HepG2 (cell line): ENCODE measurements around the gene RTEL1. TPM values are rescaled to one million over a fixed set of nuclear protein-coding genes. Genes with fewer than 3 reads are reported as not detected.

Source experiments
- ATAC-seq: fragments of 200-7000 bp; cut with Tn5 transposase; 3 replicates; pipeline ENCODE4 v1.9.1; 2020; ENCODE audit warnings: mild to moderate bottlenecking, moderate library complexity
- BruUV-seq: library from RNA; stranded (reverse); fragments of 400-500 nt; replicated peaks from 2 replicates; lab custom pipeline; 2021; lab: Mats Ljungman, UMichigan
- CTCF ChIA-PET: fragments of 300-600 bp; formaldehyde crosslinking; extraction: SDS; loops from one replicate; lab custom pipeline; 2021; ENCODE audit warnings: low total read pairs, inconsistent platforms, low intra/inter-chr PET ratio; lab: Yijun Ruan, JAX
- POLR2A ChIA-PET: fragments of 350-600 bp; sonication (Branson Sonifier 250); formaldehyde crosslinking; loops from one replicate; lab custom pipeline; 2020; ENCODE audit warnings: antibody characterized with exemption, inconsistent platforms; lab: Yijun Ruan, JAX
- DNase-seq: peaks from one replicate; pipeline ENCODE4 v3.0.0-alpha.2; 2015; ENCODE audit warnings: low spot score
- FAIRE-seq: peaks from 3 replicates; lab custom pipeline; 2011; peaks lifted over from hg19 to GRCh38; lab: Jason Lieb, UNC
- H2AFZ ChIP-seq: one replicate; pipeline ENCODE4 v1.6.1; 2011; ENCODE audit warnings: low read length, inconsistent platforms
- H3K27ac ChIP-seq: fragments of 300-600 bp; 3 replicates; pipeline ENCODE4 v1.8.0; 2011; ENCODE audit warnings: mixed run types, mild to moderate bottlenecking, mixed read lengths, low read length, inconsistent platforms; ENCODE audit not compliant: insufficient read depth; ENCODE audit errors: extremely low read length
- H3K27me3 ChIP-seq, 2 experiments: fragments of 200-600 bp in 1 of 2; 2 replicates in 1 of 2; 3 replicates in 1 of 2; pipeline versions ENCODE4 v1.6.0 to v1.8.0; 2011; ENCODE audit warnings: low read length in 2 of 2, mild to moderate bottlenecking in 2 of 2, moderate library complexity in 2 of 2, inconsistent platforms in 1 of 2; ENCODE audit not compliant: insufficient read depth in 2 of 2, control insufficient read depth in 1 of 2
- H3K36me3 ChIP-seq, 2 experiments: fragments of 200-600 bp in 1 of 2; replicated peaks in 1 of 2; 2 replicates in 1 of 2; 3 replicates in 1 of 2; pipeline versions ENCODE4 v1.5.1 to v1.8.0; 2011; ENCODE audit warnings: low read length in 2 of 2, inconsistent platforms in 1 of 2; ENCODE audit not compliant: insufficient read depth in 2 of 2, control insufficient read depth in 1 of 2
- H3K4me1 ChIP-seq: 2 replicates; pipeline ENCODE4 v1.5.1; 2012; ENCODE audit warnings: low read length, inconsistent platforms; ENCODE audit not compliant: insufficient read depth
- H3K4me2 ChIP-seq: 2 replicates; pipeline ENCODE4 v1.6.0; 2011; ENCODE audit warnings: low read depth, low read length, inconsistent platforms
- H3K4me3 ChIP-seq, 3 experiments: fragments of 200-600 bp in 1 of 3; sonication (generic), shearing (Covaris generic) in 1 of 3; replicated peaks in 1 of 3; 2 replicates each; pipeline ENCODE4 v1.5.1; 2011 to 2016; ENCODE audit warnings: low read length in 3 of 3, inconsistent platforms in 2 of 3, low read depth in 2 of 3, mild to moderate bottlenecking in 2 of 3, control low read depth in 1 of 3, mixed read lengths in 1 of 3; ENCODE audit not compliant: insufficient read depth in 1 of 3
- H3K79me2 ChIP-seq: one replicate; pipeline ENCODE4 v1.6.1; 2011; ENCODE audit warnings: low read length, inconsistent platforms; ENCODE audit not compliant: insufficient read depth
- H3K9ac ChIP-seq: 2 replicates; pipeline ENCODE4 v1.6.0; 2011; ENCODE audit warnings: mild to moderate bottlenecking, low read depth, low read length, inconsistent platforms; ENCODE audit not compliant: insufficient read depth
- H3K9me3 ChIP-seq: 2 replicates; pipeline ENCODE4 v1.5.1; 2012; ENCODE audit warnings: mild to moderate bottlenecking, low read length
- H4K20me1 ChIP-seq: 2 replicates; pipeline ENCODE4 v1.6.0; 2011; ENCODE audit warnings: inconsistent platforms, mild to moderate bottlenecking, low read length, moderate library complexity; ENCODE audit not compliant: insufficient read depth
- CENPBD1 ChIP-seq: sonication (generic); formaldehyde crosslinking; IDR thresholded peaks from 2 replicates; pipeline ENCODE4 v1.8.0; 2022; ENCODE audit warnings: missing genetic modification reagents, low read depth, mild to moderate bottlenecking, borderline replicate concordance
- DMAP1 ChIP-seq: IDR thresholded peaks from 2 replicates; pipeline ENCODE4 v1.6.1; 2016
- DZIP1 ChIP-seq: sonication (generic); formaldehyde crosslinking; IDR thresholded peaks from 2 replicates; pipeline ENCODE4 v1.5.0; 2020; ENCODE audit warnings: mild to moderate bottlenecking, missing genetic modification reagents
- HINFP ChIP-seq: sonication (generic); formaldehyde crosslinking; IDR thresholded peaks from 2 replicates; pipeline ENCODE4 v1.4.0; 2020; ENCODE audit warnings: low read depth, mild to moderate bottlenecking, missing genetic modification reagents
- ZNF12 ChIP-seq: sonication (generic); formaldehyde crosslinking; IDR thresholded peaks from 2 replicates; pipeline ENCODE4 v1.5.0; 2020; ENCODE audit warnings: missing genetic modification reagents
- ZNF142 ChIP-seq: sonication (generic); formaldehyde crosslinking; IDR thresholded peaks from 2 replicates; pipeline ENCODE4 v1.4.0; 2020; ENCODE audit warnings: missing genetic modification reagents
- ZNF24 ChIP-seq: fragments of 450-650 bp; IDR thresholded peaks from 2 replicates; pipeline ENCODE4 v1.6.1; 2017; ENCODE audit warnings: antibody characterized with exemption, mild to moderate bottlenecking
- ZNF672 ChIP-seq: sonication (generic); formaldehyde crosslinking; IDR thresholded peaks from 2 replicates; pipeline ENCODE4 v1.8.1; 2022; ENCODE audit warnings: missing genetic modification reagents
- ZNF768 ChIP-seq: sonication (generic); formaldehyde crosslinking; IDR thresholded peaks from 2 replicates; pipeline ENCODE4 v1.4.0; 2020; ENCODE audit warnings: missing genetic modification reagents
- ZSCAN31 ChIP-seq: sonication (generic); formaldehyde crosslinking; IDR thresholded peaks from 2 replicates; pipeline ENCODE4 v1.5.0; 2020; ENCODE audit warnings: low read depth, mild to moderate bottlenecking, missing genetic modification reagents
- WGBS: methylation state at CpG from one replicate; pipeline ENCODE4 v1.1.6; 2017; ENCODE audit warnings: low lambda C conversion rate; 5-methylcytosine and 5-hydroxymethylcytosine counted together
- in situ Hi-C: cut with HindIII; loops from 2 replicates; pipeline ENCODE4 v1.10.0; 2017; ENCODE audit warnings: low pct_unique_long_range_greater_than_20kb; ENCODE audit not compliant: extremely low pct_ligation_motif_present
- intact Hi-C: fragments of 100-400 bp; cut with micrococcal nuclease; formaldehyde crosslinking; loops from one replicate; pipeline ENCODE4 v1.10.0; 2022; ENCODE audit not compliant: unreplicated experiment
- polyA plus RNA-seq, 8 experiments: library from polyadenylated mRNA; depleted of rRNA in 3 of 8; stranded (reverse) in 7 of 8; unstranded in 1 of 8; fragments of >200 nt; fragmentation: Illumina TruSeq in 4 of 8; extraction: Trizol in 4 of 8; gene quantifications; 2 replicates each; pipeline versions ENCODE4 v1.2.1 to v1.2.3, GENCODE V29; 2011 to 2016; ENCODE audit warnings: low read depth in 4 of 8, missing spikeins in 1 of 8, mixed read lengths in 1 of 8; ENCODE audit not compliant: insufficient read depth in 1 of 8
- total RNA-seq, 5 experiments: library from RNA; depleted of rRNA; stranded (reverse); fragments of >200 nt; fragmentation: Illumina TruSeq; extraction: Trizol; gene quantifications; 2 replicates each; pipeline ENCODE4 v1.2.3, GENCODE V29; 2016; ENCODE audit warnings: low read depth in 1 of 5

The RTEL1 gene
- total and polyA plus RNA-seq, 2 of the 13 experiments (the other 11 are each of a cell fraction or from before 2014, with no cell fraction given) = 21.8 to 36.4 TPM

- no peak for TF ChIP-seq DZIP1
- no peak for TF ChIP-seq ZNF12 (CRISPR knock-in tag)
- TF ChIP-seq ZNF672 = 0 out of 2 replicates have a peak, but pooled peaks have one; percentile 43
- TF ChIP-seq DMAP1 = no peak
- TF ChIP-seq, all 625 proteins: peak for 14
Observed at GRCh38 chr20:63742381-63743024, 84.4 kb downstream of the RTEL1 start (continued).

GRCh38 chr20:63743210-63743970, 85.3 kb downstream of the RTEL1 start:
- in situ Hi-C loops (loop anchor here (5.0 kb wide), 1 partner anchor 36 kb away; the partner anchor contains the start of genes ARFRP1 and ZGPAT), intact Hi-C loops (loop anchor here (10.0 kb wide), 1 partner anchor 121 kb away; the partner anchor contains the start of genes ABHD16B and TPD52L2)
- POLR2A ChIA-PET = interaction anchor here (1.0 to 2.7 kb wide), 6 partner anchors 9 to 213 kb away, joined by 3 to 9 read pairs (median 4); partner anchors contain the start of genes RTEL1, TPD52L2 and UCKL1
- H3K4me2 ChIP-seq = no peak overlapping the region
- H3K27ac ChIP-seq = no peak overlapping the region
- peaks cover 16% of the 10 kb centered on the region for H3K79me2 ChIP-seq
- TSS peak; percentile 47 for BruUV-seq
- CTCF ChIA-PET = no interaction called here
- WGBS = 94% methylated on average over 31 of the region's 31 CpGs
- FAIRE-seq (no peak), ATAC-seq (no peak), DNase-seq (no peak)
- H3K9me3 ChIP-seq = no peaks in the 10 kb centered on the region
- H3K4me3 ChIP-seq = no peak overlapping the region
- H2AFZ ChIP-seq = no peak overlapping the region
- H3K4me1 ChIP-seq = peaks cover 71% of the 10 kb centered on the region
- peaks cover 17 to 27% of the 10 kb centered on the region in 2 experiments for H3K36me3 ChIP-seq
- H3K27me3 ChIP-seq = no peaks in the 10 kb centered on the region
- no peak overlapping the region for H3K9ac ChIP-seq
- H4K20me1 ChIP-seq = no peaks in the 10 kb centered on the region
- no peak; the same call in 1 of the 2 replicates for TF ChIP-seq ZSCAN31 (CRISPR knock-in tag)
- peak; percentile 16; the same call in 1 of the 2 replicates for TF ChIP-seq ZNF768 (CRISPR knock-in tag)
- TF ChIP-seq CENPBD1 (CRISPR knock-in tag) = no peak
- TF ChIP-seq HINFP = no peak
- no peak for TF ChIP-seq ZNF142 (CRISPR knock-in tag)
- no peak for TF ChIP-seq ZNF24
